ENCODE data around the gene SIGLEC6. TPM values are rescaled to one million over a fixed set of nuclear protein-coding genes. Genes with fewer than 3 reads are reported as not detected.

SIGLEC6 gene
- total RNA-seq, 1 donor from 2014 or later = not detected

- Mint-ChIP-seq H3K4me3 (ENCODE audit: unreplicated experiment) (peak overlapping the region; percentile 94), H3K9me3 (ENCODE audit: low read depth) (no peaks in the 10 kb centered on the region), H3K27me3 (ENCODE audit: low read depth) (peaks cover 20% of the 10 kb centered on the region), H3K4me1 (ENCODE audit: low read depth) (peaks cover 24% of the 10 kb centered on the region), H3K36me3 (ENCODE audit: low read depth) (peaks cover 8% of the 10 kb centered on the region), H3K27ac (ENCODE audit: unreplicated experiment) (peak overlapping the region; percentile 92)
- DNase-seq (ENCODE audit: low spot score) = no peak
- no peak for TF ChIP-seq CTCF (IDR thresholded peaks at IDR 0.05)
These were observed 40.1 kb upstream of the SIGLEC6 start for GRCh38 chr19:51571599-51571998.

- Mint-ChIP-seq H3K4me3 (ENCODE audit: unreplicated experiment) (peak within 1 kb of the TSS; percentile 94), H3K27ac (ENCODE audit: unreplicated experiment) (peak within 1 kb of the TSS; percentile 92), H3K36me3 (ENCODE audit: low read depth) (peaks cover 7% of the 10 kb centered on the region), H3K9me3 (ENCODE audit: low read depth) (no peaks in the 10 kb centered on the region), H3K4me1 (ENCODE audit: low read depth) (peaks cover 24% of the 10 kb centered on the region), H3K27me3 (ENCODE audit: low read depth) (peaks cover 24% of the 10 kb centered on the region)
- no peak for DNase-seq (ENCODE audit: low spot score)
- no peak for TF ChIP-seq CTCF (IDR thresholded peaks at IDR 0.05)
These were observed 39.6 kb upstream of the SIGLEC6 start, which contains the start of gene ZNF175 for GRCh38 chr19:51570962-51571575. Gene ZNF175 (plus strand): TSS chr19:51571283. CDS start chr19:51573330, 2,047 bp downstream.

DNA sequence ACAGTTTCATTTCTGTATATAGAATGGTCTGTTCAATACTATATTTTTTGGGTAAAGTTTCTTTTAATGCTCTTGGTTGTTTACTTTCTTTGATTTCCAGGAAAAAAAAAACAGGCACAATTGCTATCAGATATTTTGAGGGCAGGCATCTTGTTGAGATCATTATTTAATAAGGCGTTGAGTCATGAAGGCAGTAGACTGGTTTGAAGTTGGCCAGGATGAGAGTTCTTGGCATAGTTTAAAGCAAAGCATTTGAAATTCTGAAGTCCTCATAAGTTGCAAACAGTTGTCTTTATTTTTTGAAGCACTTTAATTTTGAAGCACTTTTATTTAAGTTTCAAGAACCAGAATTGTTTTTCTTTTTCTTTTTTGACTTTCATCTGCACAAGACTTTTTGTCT, 37.0 kb upstream of the SIGLEC6 start:
- DNase-seq (ENCODE audit: low spot score) = no peak
- Mint-ChIP-seq H3K4me3 (ENCODE audit: unreplicated experiment) (no peak overlapping the region), H3K27me3 (ENCODE audit: low read depth) (peaks cover 32% of the 10 kb centered on the region), H3K36me3 (ENCODE audit: low read depth) (peaks cover 2% of the 10 kb centered on the region), H3K27ac (ENCODE audit: unreplicated experiment) (no peak overlapping the region), H3K4me1 (ENCODE audit: low read depth) (peaks cover 24% of the 10 kb centered on the region), H3K9me3 (ENCODE audit: low read depth) (no peaks in the 10 kb centered on the region)
- no peak for TF ChIP-seq CTCF (IDR thresholded peaks at IDR 0.05)

DNA sequence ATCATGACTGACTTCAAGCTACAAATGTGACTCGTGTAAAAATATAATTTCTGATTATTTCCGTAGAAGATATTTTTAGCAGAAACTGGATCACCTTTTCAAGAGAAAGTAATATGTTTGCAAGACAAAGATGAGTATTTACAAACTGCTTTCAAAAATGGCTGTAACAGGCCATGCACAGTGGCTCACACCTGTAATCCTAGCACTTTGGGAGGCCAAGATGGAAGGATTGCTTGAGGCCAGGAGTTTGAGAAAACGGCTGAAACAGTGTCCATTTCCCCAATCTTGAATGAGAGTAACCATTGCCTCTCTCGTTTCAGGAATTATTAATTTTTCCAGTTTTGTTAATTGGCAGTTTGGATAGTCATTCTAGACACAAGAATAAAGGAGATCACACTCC, 36.1 kb upstream of the SIGLEC6 start:
- H3K27me3 Mint-ChIP-seq (ENCODE audit: low read depth) = peaks cover 32% of the 10 kb centered on the region

GRCh38 chr19:51566489-51567100, 35.1 kb upstream of the SIGLEC6 start:
- no peaks in the 10 kb centered on the region for H3K9me3 Mint-ChIP-seq (ENCODE audit: low read depth)
- TF ChIP-seq CTCF (IDR thresholded peaks at IDR 0.05) = no peak
- H3K27ac Mint-ChIP-seq (ENCODE audit: unreplicated experiment) = no peak overlapping the region
- no peaks in the 10 kb centered on the region for H3K36me3 Mint-ChIP-seq (ENCODE audit: low read depth)
- peaks cover 32% of the 10 kb centered on the region for H3K27me3 Mint-ChIP-seq (ENCODE audit: low read depth)
- no peak for DNase-seq (ENCODE audit: low spot score)
- H3K4me1 Mint-ChIP-seq (ENCODE audit: low read depth) = peaks cover 9% of the 10 kb centered on the region
- no peak overlapping the region for H3K4me3 Mint-ChIP-seq (ENCODE audit: unreplicated experiment)

More for the DNA sequence above, 36.1 kb upstream of the SIGLEC6 start:
- peaks cover 19% of the 10 kb centered on the region for H3K4me1 Mint-ChIP-seq (ENCODE audit: low read depth)
- no peaks in the 10 kb centered on the region for H3K36me3 Mint-ChIP-seq (ENCODE audit: low read depth)
- no peak overlapping the region for H3K27ac Mint-ChIP-seq (ENCODE audit: unreplicated experiment)
- no peak for DNase-seq (ENCODE audit: low spot score)
- no peak for TF ChIP-seq CTCF (IDR thresholded peaks at IDR 0.05)
- H3K9me3 Mint-ChIP-seq (ENCODE audit: low read depth) = no peaks in the 10 kb centered on the region
- no peak overlapping the region for H3K4me3 Mint-ChIP-seq (ENCODE audit: unreplicated experiment)

All from chondrocyte (in vitro differentiated cells).